ENCODE data around the gene LYPD5.

Gene LYPD5

GRCh38 chr19:43747557-43748204 is 54.6 kb downstream of the LYPD5 start:
- no peak for DNase-seq (ENCODE audit: low read depth, low spot score)
- TF ChIP-seq POLR2AphosphoS5 (IDR thresholded peaks at IDR 0.05; ENCODE audit: borderline replicate concordance, low read depth, low read length) (no peak), FOXP2 (optimal IDR thresholded peaks at IDR 0.05; ENCODE audit: control extremely low read depth, extremely low read length, insufficient read depth) (no peak), EZH2 (IDR thresholded peaks at IDR 0.05) (no peak)
- Histone ChIP-seq H3K4me3 (no peak overlapping the region), H3K9me3 (ENCODE audit: low read depth, low read length) (no peaks in the 10 kb centered on the region), H3K36me3 (ENCODE audit: insufficient read depth, low read length) (peaks cover 87% of the 10 kb centered on the region), H3K27ac (no peak overlapping the region), H3K9ac (ENCODE audit: insufficient read length) (no peak overlapping the region)

Data from SK-N-MC (cell line).